ENCODE results near the gene AFF3. TPM values are rescaled to one million over a fixed set of nuclear protein-coding genes. Genes with fewer than 3 reads are reported as not detected.
"Not testable (repeated sequence)": the region's sequence is repeated elsewhere in the genome, so short reads cannot be mapped to it uniquely, and the experiment has no call there.

The AFF3 gene
- total and polyA plus RNA-seq, 10 of the 15 experiments (the other 5 are each of a cell fraction or from before 2014, with no cell fraction given): 0.26 to 5.5 (median 3.0) TPM

- POLR2A ChIA-PET; H3K27ac ChIP-seq (ENCODE audit: control insufficient read depth, insufficient read depth); H3K9ac ChIP-seq (ENCODE audit: control insufficient read depth, insufficient read depth, low read length); intact Hi-C loops (cut with micrococcal nuclease; ENCODE audit: unreplicated experiment); H3K4me2 ChIP-seq (ENCODE audit: control insufficient read depth, insufficient read depth); H3K9me3 ChIP-seq (replicated peaks; ENCODE audit: control insufficient read depth, insufficient read depth, low read length); H2AFZ ChIP-seq (ENCODE audit: control insufficient read depth, low read depth, low read length); H3K27me3 ChIP-seq (replicated peaks in 1 of 2; ENCODE audit: control insufficient read depth in 2 of 2, insufficient read depth in 2 of 2, low read length in 1 of 2); H3K4me3 ChIP-seq; RAD21 ChIA-PET (ENCODE audit: unreplicated experiment); H3K4me1 ChIP-seq (ENCODE audit: control insufficient read depth, insufficient read depth, low read length); BruUV-seq (replicated peaks); H3K36me3 ChIP-seq (ENCODE audit: control insufficient read depth in 2 of 2, insufficient read depth in 2 of 2, low read length in 1 of 2); H4K20me1 ChIP-seq (ENCODE audit: control insufficient read depth, insufficient read depth); H3K79me2 ChIP-seq (ENCODE audit: control insufficient read depth, insufficient read depth, low read length); FAIRE-seq; in situ Hi-C loops (cut with MboI); CTCF ChIA-PET; DNase-seq (ENCODE audit: low read depth, low spot score); SMC1A ChIA-PET (ENCODE audit: uncharacterized antibody, unreplicated experiment): not testable (repeated sequence)
- ATAC-seq: peak; percentile 73
- 20% methylated on average over 3 of the region's 8 CpGs for WGBS (ENCODE audit: insufficient coverage, insufficient replicate concordance, low lambda C conversion rate, missing lambda C conversion rate)
Measured at GRCh38 chr2:100102466-100103180, 39.8 kb downstream of the AFF3 start.

GRCh38 chr2:100098855-100099254 is 43.5 kb downstream of the AFF3 start:
- in situ Hi-C loops (cut with MboI); POLR2A ChIA-PET; BruUV-seq (replicated peaks); RAD21 ChIA-PET (ENCODE audit: unreplicated experiment); H3K4me2 ChIP-seq (ENCODE audit: control insufficient read depth, insufficient read depth); SMC1A ChIA-PET (ENCODE audit: uncharacterized antibody, unreplicated experiment); intact Hi-C loops (cut with micrococcal nuclease; ENCODE audit: unreplicated experiment); H3K27me3 ChIP-seq (replicated peaks in 1 of 2; ENCODE audit: control insufficient read depth in 2 of 2, insufficient read depth in 2 of 2, low read length in 1 of 2); H2AFZ ChIP-seq (ENCODE audit: control insufficient read depth, low read depth, low read length); FAIRE-seq; DNase-seq (ENCODE audit: low read depth, low spot score); H3K79me2 ChIP-seq (ENCODE audit: control insufficient read depth, insufficient read depth, low read length); H3K9me3 ChIP-seq (replicated peaks; ENCODE audit: control insufficient read depth, insufficient read depth, low read length); H3K9ac ChIP-seq (ENCODE audit: control insufficient read depth, insufficient read depth, low read length); H3K4me3 ChIP-seq; H3K27ac ChIP-seq (ENCODE audit: control insufficient read depth, insufficient read depth); H4K20me1 ChIP-seq (ENCODE audit: control insufficient read depth, insufficient read depth); H3K36me3 ChIP-seq (ENCODE audit: control insufficient read depth in 2 of 2, insufficient read depth in 2 of 2, low read length in 1 of 2); CTCF ChIA-PET; H3K4me1 ChIP-seq (ENCODE audit: control insufficient read depth, insufficient read depth, low read length); ATAC-seq: not testable (repeated sequence)
- 45% methylated on average over 4 of the region's 8 CpGs for WGBS (ENCODE audit: insufficient coverage, insufficient replicate concordance, low lambda C conversion rate, missing lambda C conversion rate)

- H4K20me1 ChIP-seq (ENCODE audit: control insufficient read depth, insufficient read depth); H3K36me3 ChIP-seq (ENCODE audit: control insufficient read depth in 2 of 2, insufficient read depth in 2 of 2, low read length in 1 of 2); H2AFZ ChIP-seq (ENCODE audit: control insufficient read depth, low read depth, low read length); H3K27ac ChIP-seq (ENCODE audit: control insufficient read depth, insufficient read depth); H3K79me2 ChIP-seq (ENCODE audit: control insufficient read depth, insufficient read depth, low read length); H3K9ac ChIP-seq (ENCODE audit: control insufficient read depth, insufficient read depth, low read length); in situ Hi-C loops (cut with MboI); POLR2A ChIA-PET; intact Hi-C loops (cut with micrococcal nuclease; ENCODE audit: unreplicated experiment); SMC1A ChIA-PET (ENCODE audit: uncharacterized antibody, unreplicated experiment); CTCF ChIA-PET; H3K4me3 ChIP-seq; H3K27me3 ChIP-seq (replicated peaks in 1 of 2; ENCODE audit: control insufficient read depth in 2 of 2, insufficient read depth in 2 of 2, low read length in 1 of 2); BruUV-seq (replicated peaks); FAIRE-seq; H3K9me3 ChIP-seq (replicated peaks; ENCODE audit: control insufficient read depth, insufficient read depth, low read length); RAD21 ChIA-PET (ENCODE audit: unreplicated experiment); DNase-seq (ENCODE audit: low read depth, low spot score); H3K4me1 ChIP-seq (ENCODE audit: control insufficient read depth, insufficient read depth, low read length); H3K4me2 ChIP-seq (ENCODE audit: control insufficient read depth, insufficient read depth): not testable (repeated sequence)
- 0 out of 3 replicates have a peak, but pooled peaks have one; percentile 27 for ATAC-seq
- no CpG with 5 or more reads among the region's 7 CpGs for WGBS (ENCODE audit: insufficient coverage, insufficient replicate concordance, low lambda C conversion rate, missing lambda C conversion rate)
Measured at GRCh38 chr2:100097611-100098294, 44.6 kb downstream of the AFF3 start.

GRCh38 chr2:100095845-100096244 is 46.5 kb downstream of the AFF3 start:
- CTCF ChIA-PET; in situ Hi-C loops (cut with MboI); H3K4me1 ChIP-seq (ENCODE audit: control insufficient read depth, insufficient read depth, low read length); RAD21 ChIA-PET (ENCODE audit: unreplicated experiment); H4K20me1 ChIP-seq (ENCODE audit: control insufficient read depth, insufficient read depth); POLR2A ChIA-PET; H3K27ac ChIP-seq (ENCODE audit: control insufficient read depth, insufficient read depth); H3K4me3 ChIP-seq; H2AFZ ChIP-seq (ENCODE audit: control insufficient read depth, low read depth, low read length); H3K36me3 ChIP-seq (ENCODE audit: control insufficient read depth in 2 of 2, insufficient read depth in 2 of 2, low read length in 1 of 2); H3K27me3 ChIP-seq (replicated peaks in 1 of 2; ENCODE audit: control insufficient read depth in 2 of 2, insufficient read depth in 2 of 2, low read length in 1 of 2); H3K9me3 ChIP-seq (replicated peaks; ENCODE audit: control insufficient read depth, insufficient read depth, low read length); H3K9ac ChIP-seq (ENCODE audit: control insufficient read depth, insufficient read depth, low read length); H3K79me2 ChIP-seq (ENCODE audit: control insufficient read depth, insufficient read depth, low read length); intact Hi-C loops (cut with micrococcal nuclease; ENCODE audit: unreplicated experiment); BruUV-seq (replicated peaks); SMC1A ChIA-PET (ENCODE audit: uncharacterized antibody, unreplicated experiment); H3K4me2 ChIP-seq (ENCODE audit: control insufficient read depth, insufficient read depth); DNase-seq (ENCODE audit: low read depth, low spot score); FAIRE-seq: not testable (repeated sequence)
- WGBS (ENCODE audit: insufficient coverage, insufficient replicate concordance, low lambda C conversion rate, missing lambda C conversion rate): 92% methylated on average over 7 of the region's 10 CpGs
- peak; percentile 31; the same call in 1 of the 3 replicates for ATAC-seq

Data from GM12878 (cell line).